H1 (cell line): ENCODE measurements around the gene TRIM10. TPM values are rescaled to one million over a fixed set of nuclear protein-coding genes. Genes with fewer than 3 reads are reported as not detected.
A peak's percentile ranks its signal among the peaks of the same experiment; 100 is the strongest.

Experiments used
- CTCF ChIA-PET: fragments of 300-600 bp; sonication (Branson Sonifier 250); formaldehyde crosslinking; loops from one replicate; lab custom pipeline; 2021; ENCODE audit not compliant: partially characterized antibody; lab: Charles Lee
- POLR2A ChIA-PET: fragments of 300-600 bp; sonication (Branson Sonifier 250); formaldehyde crosslinking; loops from one replicate; lab custom pipeline; 2021; ENCODE audit warnings: inconsistent platforms; ENCODE audit not compliant: partially characterized antibody; lab: Charles Lee
- DNase-seq, 2 experiments: peaks; one replicate each; pipeline versions ENCODE4 v3.0.0 to v3.0.0-alpha.2; 2010 to 2022; ENCODE audit warnings: low spot score in 2 of 2, low read depth in 1 of 2, mixed read lengths in 1 of 2
- FAIRE-seq: peaks from 2 replicates; lab custom pipeline; 2011; peaks lifted over from hg19 to GRCh38; lab: Jason Lieb, UNC
- H2AFZ ChIP-seq: 2 replicates; pipeline ENCODE4 v1.8.1; 2012; ENCODE audit warnings: low read length, inconsistent platforms
- H2AK5ac ChIP-seq: 2 replicates; pipeline ENCODE4 v1.6.1; 2013; ENCODE audit warnings: low read depth, low read length
- H2BK120ac ChIP-seq: replicated peaks from 2 replicates; pipeline ENCODE3; 2013; ENCODE audit warnings: low read depth, low read length, inconsistent platforms
- H2BK12ac ChIP-seq: 2 replicates; pipeline ENCODE4 v1.6.1; 2013; ENCODE audit warnings: low read depth, low read length
- H2BK15ac ChIP-seq: 2 replicates; pipeline ENCODE4 v1.6.1; 2013; ENCODE audit warnings: low read length
- H2BK20ac ChIP-seq: 2 replicates; pipeline ENCODE4 v1.6.1; 2013; ENCODE audit warnings: low read length
- H2BK5ac ChIP-seq: 2 replicates; pipeline ENCODE4 v1.6.1; 2013; ENCODE audit warnings: low read depth, low read length
- H3K14ac ChIP-seq: 2 replicates; pipeline ENCODE4 v1.6.1; 2013; ENCODE audit warnings: inconsistent platforms; ENCODE audit not compliant: insufficient read length
- H3K18ac ChIP-seq: 2 replicates; pipeline ENCODE4 v1.6.1; 2013; ENCODE audit warnings: low read length; ENCODE audit errors: extremely low read depth
- H3K23ac ChIP-seq: 2 replicates; pipeline ENCODE4 v1.6.1; 2013; ENCODE audit warnings: inconsistent platforms; ENCODE audit not compliant: insufficient read length
- H3K23me2 ChIP-seq: 2 replicates; pipeline ENCODE4 v1.6.1; 2013; ENCODE audit warnings: low read depth, low read length
- H3K27ac ChIP-seq: 2 replicates; pipeline ENCODE4 v1.6.1; 2011; ENCODE audit warnings: low read depth, low read length, inconsistent platforms
- H3K27me3 ChIP-seq, 4 experiments: replicated peaks in 1 of 4; 1 replicate in 1 of 4; 2 replicates in 3 of 4; pipeline versions ENCODE4 v1.6.1 to v1.8.1; 2011 to 2013; ENCODE audit warnings: low read length in 3 of 4, mild to moderate bottlenecking in 3 of 4, inconsistent platforms in 2 of 4, mixed read lengths in 2 of 4, moderate library complexity in 1 of 4; ENCODE audit not compliant: control insufficient read depth in 3 of 4, insufficient read depth in 3 of 4; ENCODE audit errors: extremely low read depth in 1 of 4
- H3K36me3 ChIP-seq, 4 experiments: 2 replicates each; pipeline versions ENCODE4 v1.6.1 to v1.8.1; 2011 to 2013; ENCODE audit warnings: mild to moderate bottlenecking in 4 of 4, low read length in 3 of 4, moderate library complexity in 2 of 4, control low read depth in 1 of 4, inconsistent platforms in 1 of 4; ENCODE audit not compliant: insufficient read depth in 4 of 4, control insufficient read depth in 2 of 4
- H3K4ac ChIP-seq: replicated peaks from 2 replicates; pipeline ENCODE3; 2013; ENCODE audit warnings: low read length, low read depth, mixed read lengths, inconsistent platforms; ENCODE audit not compliant: insufficient read length
- H3K4me1 ChIP-seq, 4 experiments: replicated peaks in 1 of 4; 1 replicate in 1 of 4; 2 replicates in 3 of 4; pipeline versions ENCODE4 v1.6.1 to v1.8.1; 2011 to 2013; ENCODE audit warnings: low read length in 3 of 4, inconsistent platforms in 2 of 4, mixed read lengths in 1 of 4; ENCODE audit not compliant: insufficient read depth in 4 of 4, control insufficient read depth in 3 of 4
- H3K4me2 ChIP-seq, 2 experiments: 2 replicates each; pipeline versions ENCODE4 v1.6.1 to v1.8.1; 2011 to 2013; ENCODE audit warnings: low read depth in 2 of 2, low read length in 2 of 2, control low read depth in 1 of 2, inconsistent platforms in 1 of 2, mild to moderate bottlenecking in 1 of 2; ENCODE audit not compliant: insufficient read depth in 1 of 2
- H3K4me3 ChIP-seq, 4 experiments: fragments of 200-600, 300-600 bp in 1 of 4; sonication (generic), shearing (Covaris generic), sonication (Bioruptor Twin) in 1 of 4; 2 replicates each; pipeline versions ENCODE4 v1.5.1 to v1.8.1; 2011 to 2016; ENCODE audit warnings: low read length in 4 of 4, low read depth in 3 of 4, control low read depth in 2 of 4, inconsistent platforms in 2 of 4, mild to moderate bottlenecking in 2 of 4, mixed read lengths in 1 of 4, moderate library complexity in 1 of 4; ENCODE audit not compliant: insufficient read depth in 2 of 4; ENCODE audit errors: extremely low read depth in 1 of 4
- H3K56ac ChIP-seq: replicated peaks from 2 replicates; pipeline ENCODE3; 2013; ENCODE audit warnings: low read depth, mild to moderate bottlenecking, mixed read lengths, low read length, inconsistent platforms; ENCODE audit not compliant: insufficient read length
- H3K79me1 ChIP-seq: 2 replicates; pipeline ENCODE4 v1.6.1; 2013; ENCODE audit warnings: low read depth, low read length, control low read depth
- H3K79me2 ChIP-seq, 2 experiments: 2 replicates each; pipeline versions ENCODE4 v1.6.1 to v1.8.1; 2012 to 2013; ENCODE audit warnings: low read length in 2 of 2, mild to moderate bottlenecking in 2 of 2, inconsistent platforms in 1 of 2; ENCODE audit not compliant: insufficient read depth in 2 of 2, control insufficient read depth in 1 of 2
- H3K9ac ChIP-seq, 4 experiments: replicated peaks in 1 of 4; 1 replicate in 1 of 4; 2 replicates in 3 of 4; pipeline versions ENCODE4 v1.6.1 to v1.8.1; 2011 to 2013; ENCODE audit warnings: low read depth in 3 of 4, low read length in 3 of 4, control low read depth in 2 of 4, mild to moderate bottlenecking in 2 of 4, moderate library complexity in 2 of 4, inconsistent platforms in 1 of 4; ENCODE audit errors: extremely low read depth in 1 of 4
- H3K9me3 ChIP-seq, 2 experiments: 2 replicates each; pipeline versions ENCODE4 v1.6.1 to v1.8.1; 2012 to 2013; ENCODE audit warnings: mild to moderate bottlenecking in 2 of 2, moderate library complexity in 2 of 2, control low read depth in 1 of 2, inconsistent platforms in 1 of 2, low read depth in 1 of 2, low read length in 1 of 2, mixed read lengths in 1 of 2; ENCODE audit not compliant: insufficient read depth in 2 of 2
- H4K20me1 ChIP-seq, 2 experiments: replicated peaks in 1 of 2; 2 replicates each; pipeline versions ENCODE3 to v1.8.1; 2011 to 2013; ENCODE audit warnings: inconsistent platforms in 2 of 2, low read length in 2 of 2, mild to moderate bottlenecking in 1 of 2; ENCODE audit not compliant: insufficient read depth in 2 of 2, control insufficient read depth in 1 of 2
- H4K5ac ChIP-seq: 2 replicates; pipeline ENCODE4 v1.6.1; 2013; ENCODE audit warnings: low read length, low read depth, mixed read lengths, inconsistent platforms; ENCODE audit not compliant: insufficient read length
- H4K8ac ChIP-seq: 2 replicates; pipeline ENCODE4 v1.8.0; 2013; ENCODE audit warnings: mild to moderate bottlenecking, moderate library complexity, low read length, inconsistent platforms; ENCODE audit not compliant: insufficient read depth; ENCODE audit errors: extremely low read depth
- H4K91ac ChIP-seq: replicated peaks from 2 replicates; pipeline ENCODE3; 2013; ENCODE audit warnings: low read length, mixed read lengths, inconsistent platforms; ENCODE audit not compliant: insufficient read length
- EP300 ChIP-seq, 2 experiments: IDR thresholded peaks; 1 replicate in 1 of 2; 2 replicates in 1 of 2; pipeline ENCODE4 v1.6.1; 2011 to 2012; ENCODE audit warnings: low read depth in 2 of 2, low read length in 2 of 2, mild to moderate bottlenecking in 2 of 2, borderline replicate concordance in 1 of 2, inconsistent platforms in 1 of 2, moderate library complexity in 1 of 2
- SRF ChIP-seq: IDR thresholded peaks from 2 replicates; pipeline ENCODE4 v1.6.1; 2011; ENCODE audit warnings: mild to moderate bottlenecking, low read depth, low read length, moderate library complexity
- TAF7 ChIP-seq: optimal IDR thresholded peaks from 2 replicates; pipeline ENCODE3; 2011; ENCODE audit warnings: low read depth, mild to moderate bottlenecking, inconsistent platforms, low read length, moderate library complexity, borderline replicate concordance
- WGBS, 2 experiments: shearing (Covaris generic) in 1 of 2; methylation state at CpG; one replicate each; pipeline versions ENCODE4 v1.1.6 to v1.1.7; 2013 to 2015; ENCODE audit warnings: low lambda C conversion rate in 2 of 2, mixed read lengths in 2 of 2, inconsistent platforms in 1 of 2, low coverage in 1 of 2, missing lambda C conversion rate in 1 of 2; ENCODE audit not compliant: insufficient replicate concordance in 2 of 2, insufficient coverage in 1 of 2, insufficient read length in 1 of 2; ENCODE audit errors: extremely low coverage in 1 of 2, missing lambda C conversion rate in 1 of 2; 5-methylcytosine and 5-hydroxymethylcytosine counted together
- polyA plus RNA-seq, 7 experiments: library from polyadenylated mRNA; depleted of rRNA in 3 of 7; stranded (reverse) in 5 of 7; unstranded in 2 of 7; fragments of >200 nt in 5 of 7; fragments of 200-250 nt in 2 of 7; gene quantifications; 1 replicate in 5 of 7; 2 replicates in 1 of 7; 4 replicates in 1 of 7; pipeline versions ENCODE4 v1.2.1 to v1.2.3, GENCODE V29; 2011 to 2013; ENCODE audit warnings: missing spikeins in 2 of 7, mixed read lengths in 2 of 7
- total RNA-seq: library from RNA; stranded (reverse); fragmentation: NEBNext Ultra II Directional; extraction: Animal tissue kit (Norgen Biotek cat#: 25700); gene quantifications from 2 replicates; pipeline ENCODE4 v1.2.1, GENCODE V29; 2021

The TRIM10 gene
- total and polyA plus RNA-seq, 2 of the 8 experiments (the other 6 are each of a cell fraction or from before 2014, with no cell fraction given) = 0.06 TPM; not detected in 1

DNA sequence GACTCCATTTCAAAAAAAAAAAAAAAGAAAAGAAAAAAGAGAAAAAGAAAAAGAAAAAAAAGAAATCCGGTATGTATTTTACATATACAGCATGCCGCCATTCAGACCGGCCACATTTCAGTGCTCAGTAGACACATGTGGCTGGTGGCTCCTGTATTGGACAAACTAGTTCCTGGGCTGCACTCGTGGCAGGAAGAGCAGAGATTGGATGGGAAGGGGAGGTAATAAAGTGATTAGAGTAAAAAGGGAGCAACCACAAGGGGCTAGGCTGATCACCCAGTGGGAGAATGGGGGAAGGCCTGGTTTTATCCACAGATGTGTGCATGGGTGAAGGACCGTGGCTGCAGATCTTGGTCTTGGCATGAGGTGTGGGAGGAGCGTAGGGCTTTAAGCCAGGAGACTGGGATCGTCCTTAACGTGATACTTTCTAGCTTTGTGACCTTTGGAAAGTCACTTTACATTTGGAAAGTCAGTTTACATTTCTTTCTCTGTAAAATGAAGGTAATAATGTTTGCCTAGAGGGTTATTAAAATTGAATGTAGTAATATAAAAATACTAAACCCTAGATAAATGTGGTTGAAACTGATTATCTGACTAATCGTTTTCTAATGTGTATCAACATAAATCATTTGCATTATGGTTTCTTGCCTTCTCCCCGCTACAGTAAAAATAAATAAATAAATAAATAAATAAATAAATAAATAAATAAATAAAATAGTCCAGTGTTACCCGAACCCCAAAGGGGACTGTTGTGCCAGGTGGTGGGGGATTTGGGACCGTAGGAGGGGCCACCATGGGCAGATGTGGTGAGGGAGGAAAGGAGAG is 1.5 kb upstream of the TRIM10 start:
- Histone ChIP-seq H4K91ac (no peak overlapping the region), H2BK15ac (no peak overlapping the region), H3K4me3 (no peak overlapping the region), H3K79me2 (no peaks in the 10 kb centered on the region), H3K36me3 (no peaks in the 10 kb centered on the region), H3K9ac (no peak overlapping the region), H2AK5ac (no peak overlapping the region), H3K4me2 (no peak overlapping the region), H3K4ac (no peak overlapping the region), H3K23ac (no peak overlapping the region), H3K9me3 (no peaks in the 10 kb centered on the region), H4K20me1 (no peaks in the 10 kb centered on the region), H2BK12ac (no peak overlapping the region), H4K5ac (no peak overlapping the region), H2BK120ac (no peak overlapping the region), H4K8ac (no peak overlapping the region), H3K27ac (no peak overlapping the region), H3K14ac (no peak overlapping the region), H3K4me1 (peaks cover 0 to 4% (median 2%) of the 10 kb centered on the region in 4 experiments; a peak in 1 of 7 replicates), H3K79me1 (no peaks in the 10 kb centered on the region), H2AFZ (peak overlapping the region; percentile 90; the same call in 1 of the 2 replicates), H3K18ac (no peak overlapping the region), H3K56ac (no peak overlapping the region), H2BK20ac (no peak overlapping the region), H3K27me3 (peaks cover 0 to 4% (median 1%) of the 10 kb centered on the region in 4 experiments; a peak in 3 of 7 replicates), H2BK5ac (no peak overlapping the region), H3K23me2 (no peaks in the 10 kb centered on the region)
- WGBS, 2 experiments = 90% methylated on average over 11 of the region's 12 CpGs; no CpG with 5 or more reads in 1 of the 2 experiments
- no peak for FAIRE-seq
- ChIA-PET POLR2A (no interaction called here), CTCF (interaction anchor here (0.6 kb wide), 1 partner anchor 60 kb away, joined by 3 read pairs; no protein-coding TSS in a partner anchor)
- DNase-seq = no peak
- TF ChIP-seq SRF = no peak
- TF ChIP-seq EP300 (IDR thresholded peaks at IDR 0.05; ENCODE audit: borderline replicate concordance in 1 of 2, low read depth in 2 of 2, low read length in 2 of 2) = no peak
- no peak for TF ChIP-seq TAF7
